Right lobe of liver (tissue), 6 donors: ENCODE data around the gene CBLC. TPM values are rescaled to one million over a fixed set of nuclear protein-coding genes. Genes with fewer than 3 reads are reported as not detected.

Experiments used
- ATAC-seq, 4 donors: fragments of 200-7000 bp; cut with Tn5 transposase; one replicate each; pipeline ENCODE4 v1.9.1; 2020; ENCODE audit warnings: mild to moderate bottlenecking in 4 of 4, moderate library complexity in 4 of 4
- DNase-seq, 3 donors: peaks; one replicate each; pipeline ENCODE4 v3.0.0-alpha.2; 2020
- H3K27ac ChIP-seq, 3 donors: fragments of 200-600 bp; one replicate each; pipeline ENCODE4 v1.8.0; 2022
- H3K27me3 ChIP-seq, 2 donors: fragments of 200-600 bp; one replicate each; pipeline ENCODE4 v1.8.0; 2022
- H3K36me3 ChIP-seq, 4 donors: fragments of 200-600 bp; sonication (generic) in 1 of 4; one replicate each; pipeline versions ENCODE4 v1.5.1 to v1.8.0; 2017 to 2022; ENCODE audit warnings: control low read depth in 1 of 4
- H3K4me1 ChIP-seq, 4 donors: fragments of 200-600 bp; sonication (generic) in 1 of 4; one replicate each; pipeline versions ENCODE4 v1.5.1 to v1.8.0; 2017 to 2022; ENCODE audit warnings: control low read depth in 1 of 4
- H3K4me3 ChIP-seq, 3 donors: fragments of 200-600 bp; one replicate each; pipeline ENCODE4 v1.8.0; 2022
- H3K9me3 ChIP-seq, 4 donors: fragments of 200-600 bp; sonication (generic) in 1 of 4; one replicate each; pipeline versions ENCODE4 v1.5.1 to v1.8.0; 2017 to 2022; ENCODE audit warnings: control low read depth in 1 of 4
- CTCF ChIP-seq, 4 donors: fragments of 200-600 bp in 3 of 4; fragments of 450-650 bp in 1 of 4; IDR thresholded peaks; one replicate each; pipeline versions ENCODE4 v1.5.1 to v1.8.0; 2016 to 2022; ENCODE audit warnings: antibody characterized with exemption in 4 of 4, mild to moderate bottlenecking in 2 of 4
- POLR2A ChIP-seq: fragments of 450-650 bp; IDR thresholded peaks from one replicate; pipeline ENCODE4 v1.6.1; 2017; ENCODE audit warnings: antibody characterized with exemption, mild to moderate bottlenecking
- WGBS: methylation state at CpG from one replicate; pipeline ENCODE4 v1.1.6; 2018; ENCODE audit warnings: low coverage, low lambda C conversion rate; ENCODE audit not compliant: insufficient coverage; ENCODE audit errors: missing lambda C conversion rate; 5-methylcytosine and 5-hydroxymethylcytosine counted together
- intact Hi-C, 2 donors: fragments of 100-400 bp; cut with DNase I; formaldehyde crosslinking; loops; one replicate each; pipeline versions ENCODE4 v1.11.2 to v1.14.1; 2022
- total RNA-seq, 6 experiments: library from RNA; depleted of rRNA in 2 of 6; stranded (reverse); fragments of >200 nt in 2 of 6; fragmentation: NEBNext Ultra II Directional in 3 of 6; extraction: Animal tissue kit (Norgen Biotek cat#: 25700) in 3 of 6; gene quantifications; one replicate each; pipeline versions ENCODE4 v1.1.0 to v1.2.4, GENCODE V29; 2016 to 2023
- donor health status: DM: no; HTN: yes; CAD: no.
- donor health status: DM: no; HTN: no; CAD: no.
- donor health status: DM: no; HTN: no; CAD: no.
- donor health status: DM: no; HTN: yes; CAD: no.
- donor health status: DM: no; HTN: yes; CAD: no.

The CBLC gene
- total RNA-seq, 6 experiments from 2014 or later: 9.8 to 19.4 (median 15.6) TPM

GRCh38 chr19:44737238-44738071 is 40.2 kb upstream of the CBLC start:
- ATAC-seq: peak; percentile 42 to 59 (median 48)
- Histone ChIP-seq H3K4me1 (peaks cover 0 to 64% (median 32%) of the 10 kb centered on the region in 4 donors), H3K36me3 (no peaks in the 10 kb centered on the region), H3K27me3 (no peaks in the 10 kb centered on the region), H3K4me3 (peak overlapping the region; percentile 39 to 49 (median 49)), H3K27ac (peak overlapping the region; percentile 75 to 92 (median 85)), H3K9me3 (no peaks in the 10 kb centered on the region)
- intact Hi-C loops: no loop called here
- WGBS: 19% methylated on average over 9 of the region's 13 CpGs
- TF ChIP-seq POLR2A: peak; percentile 86
- no peak for TF ChIP-seq CTCF (IDR thresholded peaks at IDR 0.05)
- DNase-seq: peak; percentile 77 to 83 (median 82)

- Histone ChIP-seq H3K27ac (peak overlapping the region; percentile 75 to 92 (median 85)), H3K9me3 (no peaks in the 10 kb centered on the region), H3K27me3 (no peaks in the 10 kb centered on the region), H3K4me3 (peak overlapping the region; percentile 39 to 49 (median 49)), H3K36me3 (no peaks in the 10 kb centered on the region), H3K4me1 (peaks cover 0 to 71% (median 37%) of the 10 kb centered on the region in 4 donors)
- DNase-seq: no peak
- WGBS: 0% methylated on average over 1 of the region's 2 CpGs
- ATAC-seq: no peak
- no peak for TF ChIP-seq CTCF (IDR thresholded peaks at IDR 0.05)
- TF ChIP-seq POLR2A: no peak
- intact Hi-C loops: no loop called here
Observed at GRCh38 chr19:44738136-44738535, 39.6 kb upstream of the CBLC start.

GRCh38 chr19:44738603-44739558 is 38.8 kb upstream of the CBLC start:
- no peaks in the 10 kb centered on the region for H3K36me3 ChIP-seq
- no peaks in the 10 kb centered on the region for H3K27me3 ChIP-seq
- TF ChIP-seq CTCF (IDR thresholded peaks at IDR 0.05) (no peak), POLR2A (peak; percentile 69)
- intact Hi-C loops: no loop called here
- peak overlapping the region; percentile 39 to 49 (median 49) for H3K4me3 ChIP-seq
- 12% methylated on average over 6 of the region's 11 CpGs for WGBS
- H3K9me3 ChIP-seq: no peaks in the 10 kb centered on the region
- DNase-seq (peak; percentile 89 to 90 (median 90)), ATAC-seq (peak; percentile 41 to 65 (median 52))
- peaks cover 0 to 78% (median 42%) of the 10 kb centered on the region in 4 donors for H3K4me1 ChIP-seq
- peak overlapping the region; percentile 75 to 92 (median 85) for H3K27ac ChIP-seq

GRCh38 chr19:44740351-44740824 is 37.3 kb upstream of the CBLC start:
- 11% methylated on average over 3 of the region's 3 CpGs for WGBS
- Histone ChIP-seq H3K9me3 (no peaks in the 10 kb centered on the region), H3K4me1 (peaks cover 0 to 91% (median 49%) of the 10 kb centered on the region in 4 donors), H3K27me3 (no peaks in the 10 kb centered on the region), H3K36me3 (no peaks in the 10 kb centered on the region), H3K27ac (peak overlapping the region; percentile 75 to 92 (median 85)), H3K4me3 (no peak overlapping the region)
- intact Hi-C loops: no loop called here
- peak in 1 of 3 donors; percentile 74 for DNase-seq
- TF ChIP-seq POLR2A (peak; percentile 34), CTCF (IDR thresholded peaks at IDR 0.05) (no peak)
- ATAC-seq: peak in 1 of 4 donors; percentile 23
